PC-9 (cell line): ENCODE data around the gene TBC1D13.

Experiments used
- CTCF ChIP-seq: fragments of 200-600 bp; sonication (generic); conservative IDR thresholded peaks from 2 replicates; pipeline ENCODE4 v1.6.1; 2017; ENCODE audit warnings: mixed run types, antibody characterized with exemption, mild to moderate bottlenecking, moderate library complexity
- EZH2 ChIP-seq: fragments of 200-600 bp; sonication (generic); IDR thresholded peaks from 2 replicates; pipeline ENCODE4 v1.8.0; 2017; ENCODE audit warnings: antibody characterized with exemption, low read depth

DNA sequence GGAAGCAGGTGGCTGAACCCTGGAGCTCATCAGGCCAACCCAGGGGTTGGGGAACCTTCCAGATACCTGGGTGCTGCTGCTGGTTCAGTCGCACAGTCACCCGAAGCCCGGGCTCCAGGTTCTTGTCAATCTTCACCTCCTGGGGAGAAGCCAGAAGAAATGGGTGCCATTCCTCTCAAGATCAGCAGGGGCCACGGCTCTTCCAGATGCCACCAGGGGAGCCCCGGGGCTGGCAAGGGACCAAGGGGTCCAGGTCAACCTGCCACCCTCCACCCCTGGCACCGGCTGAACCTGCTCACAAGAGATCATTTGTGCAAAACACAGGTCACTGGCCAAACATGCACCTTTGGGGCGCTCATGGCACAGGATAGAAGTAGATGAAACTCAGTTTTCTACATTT lies 37.9 kb downstream of the TBC1D13 start:
- TF ChIP-seq EZH2 (no peak), CTCF (no peak)
